HG03442 (cell line): ENCODE results near the gene APOO.
"Not testable (repeated sequence)": the region's sequence is repeated elsewhere in the genome, so short reads cannot be mapped to it uniquely, and the experiment has no call there.

ENCODE experiments used
- ATAC-seq: cut with Tn5 transposase; IDR thresholded peaks from one replicate; pipeline ENCODE4 v1.9.1; 2021; ENCODE audit warnings: mild to moderate bottlenecking, moderate library complexity; ENCODE audit not compliant: unreplicated experiment

APOO gene

DNA sequence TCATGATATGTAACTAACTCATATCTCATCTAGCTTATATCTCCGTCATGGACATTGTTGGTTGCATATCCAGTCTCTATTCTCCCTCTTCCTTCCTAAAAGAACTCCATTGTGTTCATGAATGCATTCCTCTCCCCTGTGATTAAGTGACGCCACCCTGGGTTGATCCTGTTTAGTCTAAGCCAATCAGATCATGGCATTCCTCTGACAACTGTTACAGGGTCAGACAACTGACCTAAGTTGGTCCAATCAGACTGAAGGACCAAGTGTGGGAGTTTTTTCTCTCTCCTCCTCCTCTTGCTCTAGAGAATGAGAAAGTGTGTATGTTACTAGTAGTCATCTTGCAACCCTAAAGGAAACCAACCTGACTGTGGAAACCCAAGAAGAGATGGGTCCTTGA is 3.6 kb downstream of the APOO start:
- no peak for ATAC-seq

DNA sequence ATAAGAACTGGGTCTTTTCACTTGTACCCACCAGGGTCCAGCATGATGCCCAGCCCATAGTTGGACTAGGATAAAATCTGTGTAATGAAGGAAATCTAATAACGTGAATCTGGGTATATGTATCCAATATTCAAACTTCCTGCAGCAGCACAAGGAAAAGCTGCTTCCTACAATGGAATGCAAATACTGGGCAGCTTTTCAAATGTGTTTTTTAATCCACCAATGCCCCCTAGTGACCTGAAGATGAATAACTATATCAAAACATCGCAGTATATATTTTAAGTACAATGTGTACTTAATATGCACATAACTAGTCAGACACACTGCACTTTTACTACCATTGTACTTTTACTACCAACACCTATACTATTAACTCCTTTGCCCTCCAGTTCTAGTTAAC is 5.3 kb downstream of the APOO start:
- ATAC-seq = no peak

- ATAC-seq = peak; percentile 61
Observed at GRCh38 chrX:23901805-23902204, 5.9 kb downstream of the APOO start.

- ATAC-seq = peak; percentile 56
Observed at GRCh38 chrX:23901060-23901459, 6.7 kb downstream of the APOO start.

DNA sequence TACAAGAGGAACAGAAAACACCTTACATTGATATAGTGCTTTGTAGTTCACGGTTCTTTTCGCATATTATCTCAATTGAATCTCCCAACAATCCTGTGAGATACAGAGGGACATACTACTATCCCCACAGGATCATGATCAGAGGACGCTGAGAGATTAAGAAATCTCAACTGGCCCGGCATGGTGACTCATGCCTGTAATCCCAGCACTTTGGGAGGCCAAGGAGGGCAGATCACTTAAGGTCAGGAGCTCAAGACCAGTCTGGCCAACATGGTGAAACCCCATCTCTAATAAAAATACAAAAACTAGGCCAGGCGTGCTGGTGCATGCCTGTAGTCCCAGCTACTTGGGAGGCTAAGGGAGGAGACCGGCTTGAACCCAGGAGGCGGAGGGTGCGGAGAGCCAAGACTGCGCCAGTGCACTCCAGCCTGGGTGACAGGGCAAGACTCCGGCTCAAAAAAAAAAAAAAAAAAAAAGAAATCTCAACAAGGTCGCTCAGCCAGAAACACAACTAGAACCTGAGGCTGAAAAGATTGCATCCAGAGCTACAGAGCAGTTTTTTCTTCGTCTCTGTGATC is 7.4 kb downstream of the APOO start:
- ATAC-seq = no peak

DNA sequence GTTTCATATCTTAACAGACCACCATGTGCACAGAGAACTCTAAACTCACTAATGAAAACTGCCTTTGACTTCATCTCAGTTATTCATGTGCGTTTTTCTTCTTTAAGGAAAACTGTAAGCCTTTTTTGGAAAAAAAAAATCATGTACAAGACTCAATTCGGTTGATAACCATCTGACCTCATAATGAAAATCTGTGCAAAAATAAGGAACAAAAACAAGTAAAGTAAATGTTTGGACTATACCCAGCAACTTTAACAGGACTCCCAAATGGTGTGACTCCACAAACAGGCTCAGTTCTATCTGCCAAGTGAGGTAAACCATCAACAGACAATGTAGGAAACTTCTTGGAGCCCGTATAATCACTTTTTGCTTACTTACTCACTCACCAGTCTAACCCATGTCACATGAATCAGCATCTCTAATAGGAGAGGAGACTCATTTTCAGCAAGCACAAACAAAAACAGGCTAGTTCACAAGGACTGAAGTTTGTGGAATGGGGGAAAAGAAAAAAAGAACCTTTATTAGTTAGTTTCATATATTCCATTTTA is 9.3 kb downstream of the APOO start:
- no peak for ATAC-seq

- no peak for ATAC-seq
Observed at GRCh38 chrX:23896981-23897380, 10.8 kb downstream of the APOO start.

DNA sequence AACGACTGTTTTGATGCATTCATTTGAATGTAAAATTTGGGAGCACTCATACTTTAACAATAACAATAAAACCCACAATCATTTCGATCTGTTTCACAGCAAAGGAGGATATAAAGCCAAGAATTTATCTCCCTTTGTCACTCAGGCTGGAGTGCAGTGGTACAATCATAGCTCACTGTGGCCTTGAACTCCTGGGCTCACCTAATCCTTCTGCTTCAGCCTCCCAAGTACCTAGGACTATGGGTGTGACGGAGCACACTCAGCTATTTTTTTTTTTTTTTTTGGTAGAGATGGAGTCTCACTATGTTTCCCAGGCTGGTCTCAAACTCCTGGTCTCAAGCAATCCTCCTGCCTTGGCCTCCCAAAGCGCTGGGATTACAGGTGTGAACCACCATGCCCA is 11.2 kb downstream of the APOO start:
- not testable (repeated sequence) for ATAC-seq

- not testable (repeated sequence) for ATAC-seq
Observed at GRCh38 chrX:23894993-23895392, 12.7 kb downstream of the APOO start.

DNA sequence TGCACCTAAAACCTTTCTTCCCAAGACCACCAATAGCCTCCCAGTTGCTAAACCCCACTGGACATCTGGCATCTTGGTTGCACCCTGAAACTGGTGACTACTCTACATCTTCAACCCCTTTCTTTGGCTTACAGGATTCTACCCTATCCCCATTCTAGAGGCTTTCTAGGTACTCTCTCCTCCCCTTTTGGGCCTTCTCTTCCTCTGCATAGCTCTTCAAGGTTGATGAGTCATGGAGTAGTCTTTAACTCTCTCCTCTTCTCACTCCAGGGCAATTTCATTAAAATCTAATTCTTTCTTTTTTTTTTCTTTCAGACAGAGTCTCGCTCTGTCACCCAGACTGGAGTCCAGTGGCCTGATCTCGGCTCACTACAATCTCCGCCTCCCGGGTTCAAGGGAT is 16.8 kb downstream of the APOO start:
- no peak for ATAC-seq

DNA sequence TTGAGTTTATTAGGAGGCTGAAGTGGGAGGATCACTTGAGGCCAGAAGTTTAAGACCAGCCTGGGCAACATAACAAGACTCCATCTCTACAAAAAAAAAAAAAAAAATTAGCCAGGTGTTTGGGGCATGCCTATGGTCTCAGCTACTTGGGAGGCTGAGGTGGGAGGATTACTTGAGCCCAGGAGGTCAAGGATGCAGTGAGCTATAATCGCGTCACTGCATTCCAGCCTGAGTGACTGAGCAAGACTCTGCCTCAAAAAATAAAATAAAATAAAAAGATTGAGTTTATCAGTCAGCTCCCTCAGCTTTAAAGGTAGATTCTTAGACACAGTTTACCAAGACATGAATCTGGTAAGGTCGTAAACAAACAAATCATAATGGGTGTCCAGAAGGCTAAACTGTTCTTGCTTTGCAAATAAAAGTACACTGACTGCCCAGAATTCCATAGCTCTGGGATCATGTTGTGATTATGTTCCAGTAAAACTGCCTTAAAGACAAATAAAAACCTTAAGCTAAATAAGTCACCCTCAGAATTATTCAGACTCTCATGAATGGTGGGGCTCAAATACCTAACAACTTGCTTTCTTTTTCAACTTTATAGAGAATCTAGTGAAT is 18.7 kb downstream of the APOO start:
- ATAC-seq = no peak

DNA sequence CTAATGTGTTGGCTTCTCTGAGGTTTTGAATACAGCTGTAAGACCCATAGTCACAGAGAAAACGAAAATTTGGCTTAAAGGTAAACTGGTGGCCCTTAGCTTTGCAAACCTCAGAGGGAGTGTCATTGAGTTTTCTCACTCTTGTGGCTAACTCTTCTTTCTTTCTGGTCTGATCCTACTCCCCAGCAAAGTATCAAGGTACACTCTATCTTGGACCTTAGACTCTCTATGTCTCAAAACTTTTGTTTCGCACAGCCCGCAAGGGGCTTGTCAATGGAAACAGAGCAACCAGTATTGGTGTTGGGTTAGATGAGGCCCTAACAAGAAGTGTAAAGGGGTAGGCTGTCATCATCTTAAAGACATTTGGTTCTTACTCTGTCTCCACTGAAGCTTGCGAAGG is 19.8 kb downstream of the APOO start:
- ATAC-seq = no peak

GRCh38 chrX:23887451-23887850 is 20.3 kb downstream of the APOO start:
- no peak for ATAC-seq

DNA sequence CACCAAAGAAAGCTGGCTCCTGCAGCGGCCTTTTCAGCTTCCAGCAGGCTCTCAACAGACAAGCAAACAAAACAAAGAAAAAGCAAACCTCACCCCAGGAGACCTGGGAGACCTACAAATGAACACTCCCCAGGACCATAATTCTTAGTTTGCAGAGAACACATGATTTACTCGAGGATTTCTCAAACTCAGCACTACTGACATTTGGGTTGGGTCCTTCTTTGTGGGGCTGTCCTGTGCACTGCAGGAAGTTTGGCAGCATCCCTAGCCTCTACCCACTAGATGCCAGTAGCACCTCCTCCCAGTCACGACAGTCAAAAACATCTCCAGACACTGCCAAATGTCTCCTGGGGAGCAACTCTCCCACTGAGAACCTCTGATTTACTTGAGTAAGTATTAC is 21.9 kb downstream of the APOO start:
- no peak for ATAC-seq

DNA sequence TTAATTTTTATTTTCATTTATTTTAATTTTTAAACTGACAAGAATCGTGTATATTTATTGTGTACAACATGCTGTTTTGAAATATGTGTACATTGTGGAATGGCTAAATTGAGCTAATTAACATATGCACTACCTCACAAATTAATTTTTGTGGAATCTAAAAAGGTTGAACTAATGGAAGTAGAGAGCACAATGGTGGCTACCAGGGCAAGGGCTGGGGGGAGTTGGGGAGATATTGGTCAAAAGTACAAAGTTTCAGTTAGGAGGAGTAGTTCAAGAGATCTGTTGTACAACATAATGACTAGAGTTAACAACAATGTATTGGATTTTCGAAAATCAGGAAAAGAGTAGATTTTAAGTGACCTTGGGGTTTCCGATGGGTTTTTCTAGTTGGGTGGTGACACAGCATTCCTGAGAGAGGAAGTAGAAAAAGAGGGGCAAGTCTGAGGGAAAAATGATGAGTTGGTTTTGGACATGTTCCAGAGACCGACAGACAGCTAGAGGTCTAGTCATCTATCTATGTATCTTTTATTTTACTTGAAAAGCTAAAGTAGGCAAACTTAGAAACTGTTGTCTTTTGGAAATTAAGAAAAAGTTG is 23.2 kb downstream of the APOO start:
- no peak for ATAC-seq

DNA sequence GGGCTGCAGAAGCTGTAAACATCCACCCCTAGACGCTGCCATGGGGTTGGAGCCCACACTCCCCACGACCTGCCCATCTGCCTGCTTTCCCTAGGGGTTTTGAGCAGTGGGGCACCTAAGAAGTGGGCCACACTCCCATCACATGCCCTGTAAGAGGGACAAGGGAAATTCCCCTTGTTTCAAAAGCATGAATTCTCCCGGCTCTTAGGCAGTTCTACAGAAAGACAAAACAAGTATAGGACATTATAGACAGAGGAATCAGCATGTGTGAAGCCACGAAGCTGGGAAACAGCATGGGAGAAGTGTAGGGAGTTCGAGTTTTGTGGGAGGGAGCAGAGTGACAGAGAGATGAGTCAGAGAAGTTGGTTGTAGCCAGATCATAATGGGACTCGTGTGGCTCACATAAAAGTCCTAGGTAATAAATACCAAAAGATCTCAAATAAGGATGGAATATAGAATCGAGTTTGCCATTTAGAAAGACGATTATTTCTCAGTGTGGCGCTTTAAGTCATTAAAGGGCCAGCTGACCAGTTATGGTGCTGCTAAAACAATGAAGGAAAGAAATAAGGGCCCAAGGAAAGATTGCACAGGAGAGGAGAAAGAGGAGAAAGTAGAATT is 23.9 kb downstream of the APOO start:
- ATAC-seq = no peak

DNA sequence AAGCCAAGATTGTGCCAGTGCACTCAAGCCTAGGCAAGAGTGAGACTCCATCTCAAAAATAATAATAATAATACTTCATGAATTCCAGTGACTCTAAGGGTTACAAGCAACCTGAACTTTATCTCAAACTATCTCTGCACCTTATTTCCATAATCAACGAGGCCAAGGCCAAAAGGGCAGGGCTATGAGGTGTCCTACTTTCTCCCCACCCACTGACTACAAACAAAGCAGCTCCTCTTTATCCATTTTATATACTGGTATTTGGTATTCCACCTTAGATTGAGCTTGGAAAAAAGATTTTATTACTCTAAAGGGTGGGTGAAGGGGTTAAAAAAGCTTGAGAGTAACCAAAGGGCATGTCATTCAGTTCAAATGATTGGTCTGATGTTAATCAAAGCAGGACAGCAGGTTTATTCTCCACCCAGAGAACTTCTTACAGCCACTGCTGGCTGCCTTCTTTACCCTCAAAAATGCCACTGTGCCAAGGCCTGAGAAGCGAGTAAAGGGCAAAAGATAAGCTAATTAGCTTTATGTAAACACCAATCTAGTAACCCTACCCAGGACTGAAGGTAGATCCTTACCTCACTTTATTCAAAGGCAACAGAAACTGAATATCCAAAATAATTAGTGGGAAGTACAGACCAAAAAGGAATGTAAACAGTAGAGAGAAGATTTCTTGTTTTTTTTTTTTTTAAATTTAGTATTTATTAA is 28.2 kb downstream of the APOO start:
- no peak for ATAC-seq

GRCh38 chrX:23871905-23872546 is 35.7 kb downstream of the APOO start:
- no peak for ATAC-seq

- ATAC-seq = no peak
Observed at GRCh38 chrX:23870041-23870440, 37.7 kb downstream of the APOO start.

GRCh38 chrX:23864742-23865326 is 42.9 kb downstream of the APOO start:
- no peak for ATAC-seq
